GM21423 (cell line): Measurements from ENCODE around the gene ENOX1.

ENCODE experiments used
- ATAC-seq: cut with Tn5 transposase; IDR thresholded peaks from one replicate; pipeline ENCODE4 v1.9.1; 2021; ENCODE audit warnings: mild to moderate bottlenecking, moderate library complexity; ENCODE audit not compliant: unreplicated experiment

The ENOX1 gene

GRCh38 chr13:43401361-43401760 is 385.4 kb downstream of the ENOX1 start:
- no peak for ATAC-seq

GRCh38 chr13:43397111-43397510 is 389.7 kb downstream of the ENOX1 start:
- no peak for ATAC-seq

- peak; percentile 13 for ATAC-seq
Measured at GRCh38 chr13:43391036-43391435, 395.7 kb downstream of the ENOX1 start.

- peak; percentile 45 for ATAC-seq
Measured at GRCh38 chr13:43390619-43391018, 396.2 kb downstream of the ENOX1 start.

GRCh38 chr13:43389983-43390382 is 396.8 kb downstream of the ENOX1 start:
- no peak for ATAC-seq

GRCh38 chr13:43389573-43389972 is 397.2 kb downstream of the ENOX1 start:
- ATAC-seq, result no peak

GRCh38 chr13:43388282-43389034 is 398.3 kb downstream of the ENOX1 start:
- peak; percentile 67 for ATAC-seq

GRCh38 chr13:43387880-43388279 is 398.9 kb downstream of the ENOX1 start:
- no peak for ATAC-seq

GRCh38 chr13:43383498-43384165 is 403.1 kb downstream of the ENOX1 start:
- no peak for ATAC-seq

GRCh38 chr13:43379738-43380137 is 407.0 kb downstream of the ENOX1 start:
- ATAC-seq, result no peak

GRCh38 chr13:43377973-43378372 is 408.8 kb downstream of the ENOX1 start:
- no peak for ATAC-seq

- no peak for ATAC-seq
Measured at GRCh38 chr13:43377149-43377548, 409.6 kb downstream of the ENOX1 start.

GRCh38 chr13:43376596-43376995 is 410.2 kb downstream of the ENOX1 start:
- no peak for ATAC-seq

GRCh38 chr13:43375797-43376465 is 410.8 kb downstream of the ENOX1 start:
- ATAC-seq, result no peak

- no peak for ATAC-seq
Measured at GRCh38 chr13:43374621-43375020, 412.2 kb downstream of the ENOX1 start.

GRCh38 chr13:43373400-43373799 is 413.4 kb downstream of the ENOX1 start:
- ATAC-seq, result no peak

GRCh38 chr13:43370842-43371241 is 415.9 kb downstream of the ENOX1 start:
- ATAC-seq, result no peak

GRCh38 chr13:43369319-43369718 is 417.5 kb downstream of the ENOX1 start:
- no peak for ATAC-seq

- ATAC-seq, result peak; percentile 57
Measured at GRCh38 chr13:43368003-43368402, 418.8 kb downstream of the ENOX1 start.

- ATAC-seq, result no peak
Measured at GRCh38 chr13:43365039-43365344, 421.8 kb downstream of the ENOX1 start.

GRCh38 chr13:43364210-43365038 is 422.3 kb downstream of the ENOX1 start:
- ATAC-seq, result no peak
